H1 (cell line): ENCODE measurements around the gene DNAJA3. TPM values are rescaled to one million over a fixed set of nuclear protein-coding genes. Genes with fewer than 3 reads are reported as not detected.

Experiments used
- CTCF ChIA-PET: fragments of 300-600 bp; sonication (Branson Sonifier 250); formaldehyde crosslinking; loops from one replicate; lab custom pipeline; 2021; ENCODE audit not compliant: partially characterized antibody; lab: Charles Lee
- POLR2A ChIA-PET: fragments of 300-600 bp; sonication (Branson Sonifier 250); formaldehyde crosslinking; loops from one replicate; lab custom pipeline; 2021; ENCODE audit warnings: inconsistent platforms; ENCODE audit not compliant: partially characterized antibody; lab: Charles Lee
- DNase-seq, 2 experiments: peaks; one replicate each; pipeline versions ENCODE4 v3.0.0 to v3.0.0-alpha.2; 2010 to 2022; ENCODE audit warnings: low spot score in 2 of 2, low read depth in 1 of 2, mixed read lengths in 1 of 2
- FAIRE-seq: peaks from 2 replicates; lab custom pipeline; 2011; peaks lifted over from hg19 to GRCh38; lab: Jason Lieb, UNC
- H2AFZ ChIP-seq: 2 replicates; pipeline ENCODE4 v1.8.1; 2012; ENCODE audit warnings: low read length, inconsistent platforms
- H2AK5ac ChIP-seq: 2 replicates; pipeline ENCODE4 v1.6.1; 2013; ENCODE audit warnings: low read depth, low read length
- H2BK120ac ChIP-seq: replicated peaks from 2 replicates; pipeline ENCODE3; 2013; ENCODE audit warnings: low read depth, low read length, inconsistent platforms
- H2BK12ac ChIP-seq: 2 replicates; pipeline ENCODE4 v1.6.1; 2013; ENCODE audit warnings: low read depth, low read length
- H2BK15ac ChIP-seq: 2 replicates; pipeline ENCODE4 v1.6.1; 2013; ENCODE audit warnings: low read length
- H2BK20ac ChIP-seq: 2 replicates; pipeline ENCODE4 v1.6.1; 2013; ENCODE audit warnings: low read length
- H2BK5ac ChIP-seq: 2 replicates; pipeline ENCODE4 v1.6.1; 2013; ENCODE audit warnings: low read depth, low read length
- H3K14ac ChIP-seq: 2 replicates; pipeline ENCODE4 v1.6.1; 2013; ENCODE audit warnings: inconsistent platforms; ENCODE audit not compliant: insufficient read length
- H3K18ac ChIP-seq: 2 replicates; pipeline ENCODE4 v1.6.1; 2013; ENCODE audit warnings: low read length; ENCODE audit errors: extremely low read depth
- H3K23ac ChIP-seq: 2 replicates; pipeline ENCODE4 v1.6.1; 2013; ENCODE audit warnings: inconsistent platforms; ENCODE audit not compliant: insufficient read length
- H3K23me2 ChIP-seq: 2 replicates; pipeline ENCODE4 v1.6.1; 2013; ENCODE audit warnings: low read depth, low read length
- H3K27ac ChIP-seq: 2 replicates; pipeline ENCODE4 v1.6.1; 2011; ENCODE audit warnings: low read depth, low read length, inconsistent platforms
- H3K27me3 ChIP-seq, 4 experiments: replicated peaks in 1 of 4; 1 replicate in 1 of 4; 2 replicates in 3 of 4; pipeline versions ENCODE4 v1.6.1 to v1.8.1; 2011 to 2013; ENCODE audit warnings: low read length in 3 of 4, mild to moderate bottlenecking in 3 of 4, inconsistent platforms in 2 of 4, mixed read lengths in 2 of 4, moderate library complexity in 1 of 4; ENCODE audit not compliant: control insufficient read depth in 3 of 4, insufficient read depth in 3 of 4; ENCODE audit errors: extremely low read depth in 1 of 4
- H3K36me3 ChIP-seq, 4 experiments: 2 replicates each; pipeline versions ENCODE4 v1.6.1 to v1.8.1; 2011 to 2013; ENCODE audit warnings: mild to moderate bottlenecking in 4 of 4, low read length in 3 of 4, moderate library complexity in 2 of 4, control low read depth in 1 of 4, inconsistent platforms in 1 of 4; ENCODE audit not compliant: insufficient read depth in 4 of 4, control insufficient read depth in 2 of 4
- H3K4ac ChIP-seq: replicated peaks from 2 replicates; pipeline ENCODE3; 2013; ENCODE audit warnings: low read length, low read depth, mixed read lengths, inconsistent platforms; ENCODE audit not compliant: insufficient read length
- H3K4me1 ChIP-seq, 4 experiments: replicated peaks in 1 of 4; 1 replicate in 1 of 4; 2 replicates in 3 of 4; pipeline versions ENCODE4 v1.6.1 to v1.8.1; 2011 to 2013; ENCODE audit warnings: low read length in 3 of 4, inconsistent platforms in 2 of 4, mixed read lengths in 1 of 4; ENCODE audit not compliant: insufficient read depth in 4 of 4, control insufficient read depth in 3 of 4
- H3K4me2 ChIP-seq, 2 experiments: 2 replicates each; pipeline versions ENCODE4 v1.6.1 to v1.8.1; 2011 to 2013; ENCODE audit warnings: low read depth in 2 of 2, low read length in 2 of 2, control low read depth in 1 of 2, inconsistent platforms in 1 of 2, mild to moderate bottlenecking in 1 of 2; ENCODE audit not compliant: insufficient read depth in 1 of 2
- H3K4me3 ChIP-seq, 4 experiments: fragments of 200-600, 300-600 bp in 1 of 4; sonication (generic), shearing (Covaris generic), sonication (Bioruptor Twin) in 1 of 4; 2 replicates each; pipeline versions ENCODE4 v1.5.1 to v1.8.1; 2011 to 2016; ENCODE audit warnings: low read length in 4 of 4, low read depth in 3 of 4, control low read depth in 2 of 4, inconsistent platforms in 2 of 4, mild to moderate bottlenecking in 2 of 4, mixed read lengths in 1 of 4, moderate library complexity in 1 of 4; ENCODE audit not compliant: insufficient read depth in 2 of 4; ENCODE audit errors: extremely low read depth in 1 of 4
- H3K56ac ChIP-seq: replicated peaks from 2 replicates; pipeline ENCODE3; 2013; ENCODE audit warnings: low read depth, mild to moderate bottlenecking, mixed read lengths, low read length, inconsistent platforms; ENCODE audit not compliant: insufficient read length
- H3K79me1 ChIP-seq: 2 replicates; pipeline ENCODE4 v1.6.1; 2013; ENCODE audit warnings: low read depth, low read length, control low read depth
- H3K79me2 ChIP-seq, 2 experiments: 2 replicates each; pipeline versions ENCODE4 v1.6.1 to v1.8.1; 2012 to 2013; ENCODE audit warnings: low read length in 2 of 2, mild to moderate bottlenecking in 2 of 2, inconsistent platforms in 1 of 2; ENCODE audit not compliant: insufficient read depth in 2 of 2, control insufficient read depth in 1 of 2
- H3K9ac ChIP-seq, 4 experiments: replicated peaks in 1 of 4; 1 replicate in 1 of 4; 2 replicates in 3 of 4; pipeline versions ENCODE4 v1.6.1 to v1.8.1; 2011 to 2013; ENCODE audit warnings: low read depth in 3 of 4, low read length in 3 of 4, control low read depth in 2 of 4, mild to moderate bottlenecking in 2 of 4, moderate library complexity in 2 of 4, inconsistent platforms in 1 of 4; ENCODE audit errors: extremely low read depth in 1 of 4
- H3K9me3 ChIP-seq, 2 experiments: 2 replicates each; pipeline versions ENCODE4 v1.6.1 to v1.8.1; 2012 to 2013; ENCODE audit warnings: mild to moderate bottlenecking in 2 of 2, moderate library complexity in 2 of 2, control low read depth in 1 of 2, inconsistent platforms in 1 of 2, low read depth in 1 of 2, low read length in 1 of 2, mixed read lengths in 1 of 2; ENCODE audit not compliant: insufficient read depth in 2 of 2
- H4K20me1 ChIP-seq, 2 experiments: replicated peaks in 1 of 2; 2 replicates each; pipeline versions ENCODE3 to v1.8.1; 2011 to 2013; ENCODE audit warnings: inconsistent platforms in 2 of 2, low read length in 2 of 2, mild to moderate bottlenecking in 1 of 2; ENCODE audit not compliant: insufficient read depth in 2 of 2, control insufficient read depth in 1 of 2
- H4K5ac ChIP-seq: 2 replicates; pipeline ENCODE4 v1.6.1; 2013; ENCODE audit warnings: low read length, low read depth, mixed read lengths, inconsistent platforms; ENCODE audit not compliant: insufficient read length
- H4K8ac ChIP-seq: 2 replicates; pipeline ENCODE4 v1.8.0; 2013; ENCODE audit warnings: mild to moderate bottlenecking, moderate library complexity, low read length, inconsistent platforms; ENCODE audit not compliant: insufficient read depth; ENCODE audit errors: extremely low read depth
- H4K91ac ChIP-seq: replicated peaks from 2 replicates; pipeline ENCODE3; 2013; ENCODE audit warnings: low read length, mixed read lengths, inconsistent platforms; ENCODE audit not compliant: insufficient read length
- ATF3 ChIP-seq: IDR thresholded peaks from 2 replicates; pipeline ENCODE4 v1.6.1; 2011; ENCODE audit warnings: low read depth, mild to moderate bottlenecking, low read length; ENCODE audit not compliant: insufficient read depth
- CHD2 ChIP-seq: IDR thresholded peaks from 2 replicates; pipeline ENCODE4 v1.6.1; 2012; ENCODE audit warnings: low read length, improper control_type of control experiment
- CTCF ChIP-seq, 3 experiments: IDR thresholded peaks; 1 replicate in 2 of 3; 2 replicates in 1 of 3; pipeline versions ENCODE4 v1.5.1 to v1.6.1; 2011; ENCODE audit warnings: low read length in 3 of 3, mild to moderate bottlenecking in 3 of 3, inconsistent platforms in 2 of 3, low read depth in 1 of 3, moderate library complexity in 1 of 3; ENCODE audit not compliant: insufficient read depth in 1 of 3; ENCODE audit errors: control extremely low read depth in 1 of 3
- HDAC2 ChIP-seq, 2 experiments: fragments of 300-600 bp in 1 of 2; sonication (generic) in 1 of 2; IDR thresholded peaks; 2 replicates each; pipeline ENCODE4 v1.6.1; 2011 to 2012; ENCODE audit warnings: low read depth in 2 of 2, low read length in 2 of 2, mild to moderate bottlenecking in 2 of 2, moderate library complexity in 2 of 2, borderline replicate concordance in 1 of 2, inconsistent platforms in 1 of 2
- KDM5A ChIP-seq: fragments of 200-600 bp; IDR thresholded peaks from 2 replicates; pipeline ENCODE4 v1.7.1; 2012; ENCODE audit warnings: mild to moderate bottlenecking, low read length, inconsistent platforms, mixed read lengths
- POU5F1 ChIP-seq: IDR thresholded peaks from 2 replicates; pipeline ENCODE4 v1.6.1; 2011; ENCODE audit warnings: low read depth, mild to moderate bottlenecking, low read length, moderate library complexity
- TBP ChIP-seq: IDR thresholded peaks from 2 replicates; pipeline ENCODE4 v1.6.1; 2011; ENCODE audit warnings: low read depth, low read length, improper control_type of control experiment
- TCF12 ChIP-seq: IDR thresholded peaks from 2 replicates; pipeline ENCODE4 v1.6.1; 2011; ENCODE audit warnings: low read depth, mild to moderate bottlenecking, low read length
- ZNF274 ChIP-seq: IDR thresholded peaks from 2 replicates; pipeline ENCODE4 v1.7.0; 2012; ENCODE audit warnings: low read length, borderline replicate concordance; ENCODE audit errors: extremely low read depth
- WGBS, 2 experiments: shearing (Covaris generic) in 1 of 2; methylation state at CpG; one replicate each; pipeline versions ENCODE4 v1.1.6 to v1.1.7; 2013 to 2015; ENCODE audit warnings: low lambda C conversion rate in 2 of 2, mixed read lengths in 2 of 2, inconsistent platforms in 1 of 2, low coverage in 1 of 2, missing lambda C conversion rate in 1 of 2; ENCODE audit not compliant: insufficient replicate concordance in 2 of 2, insufficient coverage in 1 of 2, insufficient read length in 1 of 2; ENCODE audit errors: extremely low coverage in 1 of 2, missing lambda C conversion rate in 1 of 2; 5-methylcytosine and 5-hydroxymethylcytosine counted together
- polyA plus RNA-seq, 7 experiments: library from polyadenylated mRNA; depleted of rRNA in 3 of 7; stranded (reverse) in 5 of 7; unstranded in 2 of 7; fragments of >200 nt in 5 of 7; fragments of 200-250 nt in 2 of 7; gene quantifications; 1 replicate in 5 of 7; 2 replicates in 1 of 7; 4 replicates in 1 of 7; pipeline versions ENCODE4 v1.2.1 to v1.2.3, GENCODE V29; 2011 to 2013; ENCODE audit warnings: missing spikeins in 2 of 7, mixed read lengths in 2 of 7
- total RNA-seq: library from RNA; stranded (reverse); fragmentation: NEBNext Ultra II Directional; extraction: Animal tissue kit (Norgen Biotek cat#: 25700); gene quantifications from 2 replicates; pipeline ENCODE4 v1.2.1, GENCODE V29; 2021

DNAJA3 gene
- total and polyA plus RNA-seq, 2 of the 8 experiments (the other 6 are each of a cell fraction or from before 2014, with no cell fraction given): 37.3 to 59.1 TPM

- H2BK120ac ChIP-seq: no peak overlapping the region
- no peak overlapping the region; a peak in 1 of 4 replicates for H3K4me2 ChIP-seq
- no peak for TF ChIP-seq KDM5A
- no peak for TF ChIP-seq TCF12
- TF ChIP-seq ZNF274: no peak
- no peak for TF ChIP-seq CHD2
- no peak for TF ChIP-seq ATF3
- no peak for TF ChIP-seq CTCF (IDR thresholded peaks at IDR 0.05; ENCODE audit: control extremely low read depth in 1 of 3, insufficient read depth in 1 of 3, low read depth in 1 of 3, low read length in 3 of 3)
- no peak for TF ChIP-seq POU5F1
- TF ChIP-seq TBP: no peak
- no peak for TF ChIP-seq HDAC2 (IDR thresholded peaks at IDR 0.05; ENCODE audit: borderline replicate concordance in 1 of 2, low read depth in 2 of 2, low read length in 2 of 2)
Measured at GRCh38 chr16:4414187-4414917, 11.3 kb upstream of the DNAJA3 start.

More at GRCh38 chr16:4414187-4414917, 11.3 kb upstream of the DNAJA3 start:
- Histone ChIP-seq H2AFZ (no peak overlapping the region), H3K56ac (no peak overlapping the region), H3K18ac (no peak overlapping the region), H3K9me3 (no peaks in the 10 kb centered on the region), H4K5ac (no peak overlapping the region), H3K36me3 (no peaks in the 10 kb centered on the region; a peak in 1 of 8 replicates), H3K79me1 (0 out of 2 replicates have a peak, but pooled peaks cover 3% of the 10 kb centered on the region), H2BK15ac (no peak overlapping the region), H2BK20ac (no peak overlapping the region), H3K14ac (no peak overlapping the region), H4K91ac (no peak overlapping the region), H3K79me2 (no peaks in the 10 kb centered on the region), H3K27ac (no peak overlapping the region), H3K4ac (no peak overlapping the region), H4K20me1 (peaks cover 0 to 10% of the 10 kb centered on the region in 2 experiments), H2BK5ac (no peak overlapping the region), H3K23ac (no peak overlapping the region), H3K23me2 (peaks cover 9% of the 10 kb centered on the region; the same call in 1 of the 2 replicates), H3K27me3 (no peaks in the 10 kb centered on the region; a peak in 2 of 7 replicates), H4K8ac (no peak overlapping the region), H2BK12ac (no peak overlapping the region), H3K9ac (no peak overlapping the region), H2AK5ac (no peak overlapping the region), H3K4me3 (no peak overlapping the region), H3K4me1 (peaks cover 2 to 11% (median 4%) of the 10 kb centered on the region in 4 experiments; a peak in 6 of 7 replicates)
- ChIA-PET CTCF (interaction anchor here (1.0 to 12.0 kb wide), 3 partner anchors 11 to 152 kb away, joined by 3 to 134 read pairs (median 4); no protein-coding TSS in a partner anchor), POLR2A (interaction anchor here (0.8 to 1.8 kb wide), 4 partner anchors 9 to 142 kb away, joined by 3 to 4 read pairs (median 4); partner anchors contain the start of gene PAM16)
- WGBS, 2 experiments: 92% methylated on average over 7 of the region's 7 CpGs; no CpG with 5 or more reads in 1 of the 2 experiments
- DNase-seq (no peak), FAIRE-seq (no peak)
